Daoy (cell line): ENCODE data around the gene VCPKMT. TPM values are rescaled to one million over a fixed set of nuclear protein-coding genes. Genes with fewer than 3 reads are reported as not detected.
"Not testable (repeated sequence)": the region's sequence is repeated elsewhere in the genome, so short reads cannot be mapped to it uniquely, and the experiment has no call there.

Experiments
- DNase-seq: peaks from one replicate; pipeline ENCODE4 v3.0.0-alpha.2; 2015; ENCODE audit warnings: low read depth
- total RNA-seq: library from RNA; depleted of rRNA; stranded (reverse); fragments of >200 nt; shearing (Covaris generic); gene quantifications from 2 replicates; pipeline ENCODE4 v1.2.3, GENCODE V29; 2014

VCPKMT gene
- total RNA-seq, 1 experiment from 2014 or later: 14.5 TPM

GRCh38 chr14:50092006-50092555 lies 24.3 kb downstream of the VCPKMT start:
- no peak for DNase-seq

DNA sequence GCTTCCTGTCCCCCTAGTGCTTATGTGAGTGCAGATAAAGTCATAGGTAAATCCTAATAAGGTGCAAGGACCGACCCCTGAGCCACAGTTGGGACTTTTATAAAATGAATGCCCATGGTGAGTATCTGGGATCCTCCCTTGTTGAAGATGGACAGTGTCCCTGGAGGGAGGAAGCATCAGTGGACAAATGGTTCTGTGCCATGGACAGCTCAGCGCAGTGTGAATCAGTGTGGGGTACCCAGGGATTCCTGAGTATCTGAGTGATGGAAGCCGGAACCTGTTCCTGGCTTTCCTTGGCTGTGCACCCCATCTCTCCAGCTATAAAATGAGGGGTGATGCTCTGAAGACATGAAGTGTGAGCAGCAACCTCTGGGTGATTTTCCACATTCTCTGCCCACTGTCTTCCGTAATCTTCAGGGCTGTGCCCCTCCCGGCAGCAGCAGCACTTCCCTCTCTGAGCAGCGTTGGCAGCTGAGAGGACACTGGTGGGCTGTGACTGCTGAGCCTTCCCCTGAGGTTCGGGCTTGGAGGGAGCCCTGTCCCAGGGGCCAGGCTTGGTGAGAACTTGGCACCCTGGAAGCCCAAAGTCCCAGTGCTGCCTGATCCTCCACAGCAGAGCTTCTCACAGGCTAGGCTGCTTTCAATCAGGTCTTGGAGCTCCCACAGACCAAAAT lies 25.0 kb downstream of the VCPKMT start:
- no peak for DNase-seq

GRCh38 chr14:50089208-50089607 lies 27.2 kb downstream of the VCPKMT start:
- no peak for DNase-seq

GRCh38 chr14:50088731-50089130 lies 27.6 kb downstream of the VCPKMT start:
- no peak for DNase-seq

DNA sequence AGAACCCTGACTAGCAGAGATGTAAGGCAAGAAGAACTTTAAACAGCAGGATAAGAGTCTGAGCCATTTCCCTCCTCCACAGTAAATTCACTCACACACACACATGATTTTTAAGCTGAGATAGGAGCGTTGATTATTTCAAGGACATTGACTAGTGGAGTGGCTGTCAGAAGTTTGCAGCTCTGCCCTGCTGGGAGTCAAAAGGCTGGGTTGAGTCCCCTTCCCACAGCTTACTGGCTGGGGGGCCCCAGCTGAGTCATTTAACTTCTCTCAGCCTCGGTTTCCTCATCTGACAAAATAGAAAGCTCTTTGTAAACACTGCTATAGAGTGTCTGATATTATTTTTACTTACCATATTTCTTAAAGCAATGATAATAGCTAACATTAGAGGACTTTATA lies 28.3 kb downstream of the VCPKMT start:
- no peak for DNase-seq

- DNase-seq: no peak
Measured at GRCh38 chr14:50087341-50088116, 28.8 kb downstream of the VCPKMT start.

GRCh38 chr14:50086321-50086711 lies 30.1 kb downstream of the VCPKMT start:
- no peak for DNase-seq

GRCh38 chr14:50085570-50086320 lies 30.6 kb downstream of the VCPKMT start:
- DNase-seq: peak; percentile 84

GRCh38 chr14:50084666-50085065 lies 31.7 kb downstream of the VCPKMT start:
- no peak for DNase-seq

DNA sequence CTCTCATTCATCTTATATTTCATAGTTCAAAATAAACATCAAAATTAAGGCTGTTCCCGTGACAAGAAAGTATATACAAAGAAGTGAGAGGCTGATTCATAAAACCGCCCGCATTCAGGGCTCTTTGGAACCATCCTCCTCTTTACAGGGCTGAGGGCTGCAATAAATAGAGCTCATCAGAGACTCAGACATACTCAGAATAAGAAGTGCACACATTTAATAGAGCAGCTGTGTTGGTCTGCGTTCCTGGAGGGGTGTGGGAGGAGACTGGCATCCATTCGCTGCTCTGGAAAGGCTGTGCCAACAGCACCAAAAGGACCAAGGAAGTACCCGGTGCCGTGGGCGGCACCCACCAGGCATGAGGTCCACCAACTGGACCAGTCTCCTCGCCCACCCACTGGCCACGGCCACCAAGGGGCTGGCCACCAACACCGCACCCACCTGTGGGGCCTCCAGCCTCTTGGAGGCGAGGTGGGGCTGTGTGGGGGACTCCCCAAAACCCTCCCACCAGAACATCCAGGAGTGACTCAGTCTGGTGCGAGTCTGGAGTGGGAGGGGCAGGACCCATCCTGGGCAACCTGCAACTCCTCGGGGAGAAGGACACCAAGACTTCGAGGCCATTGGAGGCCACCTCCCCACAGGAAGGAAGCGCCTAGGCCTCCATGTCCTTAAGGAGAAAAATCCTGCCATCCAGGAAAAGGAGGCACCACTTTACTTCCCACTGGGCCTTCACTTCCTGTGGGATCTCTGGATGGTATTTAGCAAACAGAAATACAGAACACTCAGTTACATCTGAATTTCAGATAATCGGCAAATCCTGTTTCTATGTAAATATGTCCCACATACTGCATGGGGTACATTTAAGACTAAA lies 32.7 kb downstream of the VCPKMT start:
- peak; percentile 70 for DNase-seq

DNA sequence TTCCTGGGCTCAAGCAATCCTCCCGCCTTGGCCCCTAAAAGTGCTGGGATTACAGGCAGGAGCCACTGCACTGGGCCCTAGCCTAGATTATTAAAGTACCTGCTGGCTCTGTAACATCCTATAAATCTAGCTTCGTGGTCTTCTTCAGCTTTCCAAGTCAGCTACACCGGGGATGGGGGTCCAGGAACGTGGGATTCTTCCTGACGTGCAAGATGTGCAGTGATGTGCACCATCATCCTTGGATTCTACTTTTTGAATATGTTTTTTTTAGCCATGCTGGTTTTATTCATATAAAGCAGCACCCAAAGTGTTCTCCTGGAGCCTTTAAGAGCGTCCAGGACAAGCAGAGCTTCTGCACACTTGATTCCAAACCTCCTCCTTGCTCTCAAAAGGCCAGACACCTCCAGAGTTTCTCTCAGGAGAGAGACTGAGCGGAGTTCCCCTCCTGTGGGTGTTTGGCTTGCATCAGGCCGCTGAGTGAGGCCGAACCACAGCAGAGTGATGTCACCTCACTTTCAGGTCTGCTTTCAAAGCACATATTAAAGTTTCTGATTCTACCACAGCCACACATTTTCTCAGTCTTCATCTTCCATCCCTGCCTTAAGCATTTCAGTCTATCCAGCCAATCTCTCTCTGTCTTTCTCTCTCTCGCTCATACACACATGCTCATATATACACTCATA lies 33.4 kb downstream of the VCPKMT start:
- DNase-seq: peak; percentile 89

DNA sequence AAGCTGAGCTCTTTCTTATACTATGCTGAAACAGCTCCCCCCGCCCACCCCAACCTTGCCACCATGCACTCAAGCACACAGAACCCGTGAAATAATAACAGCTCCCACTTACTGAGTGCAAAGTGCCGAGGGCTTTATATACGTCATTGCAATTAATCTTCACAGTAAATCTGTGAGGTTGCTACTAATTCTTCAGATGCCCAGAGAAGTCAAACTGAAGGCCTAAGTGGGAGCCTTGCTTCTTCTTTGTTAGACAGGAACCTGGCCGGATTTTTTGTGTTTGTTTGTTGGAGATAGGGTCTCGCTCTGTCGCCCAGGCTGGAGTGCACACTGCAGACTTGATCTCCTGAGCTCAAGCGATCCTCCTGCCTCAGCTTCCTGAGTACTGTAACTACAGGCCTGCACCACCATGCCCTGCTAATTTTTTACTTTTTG lies 34.0 kb downstream of the VCPKMT start:
- no peak for DNase-seq

DNA sequence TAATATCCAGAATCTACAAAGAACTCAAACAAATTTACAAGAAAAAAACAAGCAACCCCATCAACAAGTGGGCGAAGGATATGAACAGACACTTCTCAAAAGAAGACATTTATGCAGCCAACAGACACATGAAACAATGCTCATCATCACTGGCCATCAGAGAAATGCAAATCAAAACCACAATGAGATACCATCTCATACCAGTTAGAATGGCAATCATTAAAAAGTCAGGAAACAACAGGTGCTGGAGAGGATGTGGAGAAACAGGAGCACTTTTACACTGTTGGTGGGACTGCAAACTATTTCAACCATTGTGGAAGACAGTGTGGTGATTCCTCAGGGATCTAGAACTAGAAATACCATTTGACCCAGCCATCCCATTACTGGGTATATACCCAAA lies 37.3 kb downstream of the VCPKMT start:
- DNase-seq: not testable (repeated sequence)

GRCh38 chr14:50073663-50074062 lies 42.7 kb downstream of the VCPKMT start:
- DNase-seq: not testable (repeated sequence)

DNA sequence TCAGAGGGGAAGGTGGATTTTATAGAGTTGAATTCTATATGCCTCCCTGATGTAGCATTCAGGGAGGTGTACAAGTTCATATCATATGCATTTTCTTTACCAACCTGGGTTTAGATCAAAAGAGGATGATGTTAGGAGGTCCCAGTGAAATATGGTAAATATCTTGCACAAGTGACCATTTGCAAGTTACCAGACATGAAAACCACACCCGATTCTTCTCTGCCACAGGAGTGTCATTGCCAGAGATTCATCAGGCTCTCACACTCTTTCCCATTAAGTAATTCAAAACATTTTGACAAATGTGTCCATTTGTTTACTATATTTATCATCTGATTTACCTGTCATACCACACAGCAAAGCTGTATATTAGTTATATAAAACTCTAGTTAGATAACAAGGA lies 44.0 kb downstream of the VCPKMT start:
- no peak for DNase-seq

DNA sequence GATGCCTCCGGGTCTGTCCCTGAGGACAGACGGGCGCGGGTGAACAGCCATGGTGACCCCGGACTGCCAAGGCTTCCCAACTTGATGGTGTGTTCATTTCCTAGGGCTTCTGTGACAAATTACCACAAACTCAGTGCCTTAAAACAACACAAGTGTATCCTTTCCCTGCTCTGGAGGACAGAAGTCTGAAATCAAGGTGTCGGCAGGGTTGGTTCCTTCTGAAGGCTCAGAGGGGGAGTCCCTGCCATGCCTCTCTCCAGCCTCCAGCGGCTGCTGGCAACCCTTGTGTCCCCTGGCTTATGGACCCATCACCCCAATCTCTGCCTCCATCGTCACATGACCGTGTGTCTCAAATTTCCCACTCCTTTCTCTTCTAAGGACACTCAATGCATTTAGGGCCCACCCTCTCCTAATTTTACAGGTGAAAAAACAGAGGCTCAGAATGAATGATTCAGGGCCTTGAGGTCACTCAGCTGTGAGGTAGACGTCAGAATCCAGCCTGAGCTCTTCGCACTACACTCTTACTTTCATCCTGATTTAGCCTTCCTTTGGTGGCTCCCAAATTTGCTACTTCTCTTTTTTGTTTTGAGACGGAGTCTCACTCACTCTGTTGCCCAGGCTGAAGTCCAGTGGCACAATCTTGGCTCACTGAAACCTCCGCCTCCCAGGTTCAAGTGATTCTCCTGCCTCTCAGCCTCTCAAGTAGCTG lies 45.4 kb downstream of the VCPKMT start:
- DNase-seq: no peak

- DNase-seq: no peak
Measured at GRCh38 chr14:50070230-50070629, 46.1 kb downstream of the VCPKMT start.

- DNase-seq: no peak
Measured at GRCh38 chr14:50069325-50069724, 47.0 kb downstream of the VCPKMT start.

GRCh38 chr14:50068496-50068895 lies 47.9 kb downstream of the VCPKMT start:
- DNase-seq: no peak
